Smooth muscle cell (in vitro differentiated cells): ENCODE results near the gene PCDHGA6. TPM values are rescaled to one million over a fixed set of nuclear protein-coding genes. Genes with fewer than 3 reads are reported as not detected.

Source experiments
- DNase-seq: peaks from one replicate; lab custom pipeline; 2025; ENCODE audit not compliant: unreplicated experiment; lab: John Stamatoyannopoulos, UW
- H2AFZ ChIP-seq: fragments of 200-600 bp; sonication (generic); 2 replicates; pipeline ENCODE4 v1.6.0; 2016; ENCODE audit warnings: antibody characterized with exemption, low read depth, mild to moderate bottlenecking
- H3F3A ChIP-seq: fragments of 200-600 bp; sonication (generic); 2 replicates; pipeline ENCODE4 v1.6.0; 2017; ENCODE audit warnings: antibody characterized with exemption, low read depth
- H3K27ac ChIP-seq: fragments of 200-600 bp; sonication (generic); 2 replicates; pipeline ENCODE4 v1.5.1; 2016; ENCODE audit warnings: low read depth, mild to moderate bottlenecking
- H3K27me3 ChIP-seq: fragments of 200-600 bp; sonication (generic); 2 replicates; pipeline ENCODE4 v1.6.1; 2016; ENCODE audit warnings: low read depth, mild to moderate bottlenecking
- H3K36me3 ChIP-seq: fragments of 200-600 bp; sonication (generic); 2 replicates; pipeline ENCODE4 v1.5.1; 2016; ENCODE audit warnings: low read depth
- H3K4me1 ChIP-seq: fragments of 200-600 bp; sonication (generic); 2 replicates; pipeline ENCODE4 v1.5.1; 2016; ENCODE audit warnings: low read depth
- H3K4me2 ChIP-seq: fragments of 200-600 bp; sonication (generic); 2 replicates; pipeline ENCODE4 v1.6.0; 2016; ENCODE audit warnings: mild to moderate bottlenecking
- H3K4me3 ChIP-seq: fragments of 200-600 bp; sonication (generic); 2 replicates; pipeline ENCODE4 v1.5.1; 2016; ENCODE audit warnings: mild to moderate bottlenecking
- H3K79me2 ChIP-seq: fragments of 200-600 bp; sonication (generic); 2 replicates; pipeline ENCODE4 v1.6.0; 2016; ENCODE audit warnings: low read depth, mild to moderate bottlenecking
- H3K9ac ChIP-seq: fragments of 200-600 bp; sonication (generic); 2 replicates; pipeline ENCODE4 v1.6.0; 2016; ENCODE audit warnings: low read depth
- H3K9me3 ChIP-seq: fragments of 200-600 bp; sonication (generic); replicated peaks from 2 replicates; pipeline ENCODE4 v1.5.1; 2016; ENCODE audit warnings: low read depth
- H4K20me1 ChIP-seq: fragments of 200-600 bp; sonication (generic); 2 replicates; pipeline ENCODE4 v1.6.0; 2016; ENCODE audit warnings: low read depth
- WGBS: methylation state at CpG from one replicate; pipeline ENCODE4 v1.1.7; 2016; ENCODE audit warnings: low lambda C conversion rate; 5-methylcytosine and 5-hydroxymethylcytosine counted together
- polyA plus RNA-seq: library from polyadenylated mRNA; unstranded; fragments of >200 nt; fragmentation: Nextera tagmentation; extraction: Ambion mirVana; gene quantifications from 2 replicates; pipeline ENCODE4 v1.2.1, GENCODE V29; 2016
- total RNA-seq: library from RNA; depleted of rRNA; stranded (reverse); fragments of >200 nt; gene quantifications from 2 replicates; pipeline ENCODE4 v1.2.3, GENCODE V29; 2014
- TF ChIP-seq, protein P1 (sequence below): fragments of 200-600 bp; sonication (generic); IDR thresholded peaks from 2 replicates; pipeline ENCODE4 v1.5.1; 2017; ENCODE audit warnings: borderline replicate concordance, mild to moderate bottlenecking, antibody characterized with exemption; ENCODE audit not compliant: insufficient read depth, poor library complexity, severe bottlenecking

Gene PCDHGA6
- total and polyA plus RNA-seq, 2 experiments from 2014 or later = 0.27 TPM; not detected in 1

- Histone ChIP-seq H3K4me3 (no peak overlapping the region), H3K9me3 (peaks cover 24% of the 10 kb centered on the region), H3F3A (no peaks in the 10 kb centered on the region), H3K4me1 (no peaks in the 10 kb centered on the region), H3K27me3 (no peaks in the 10 kb centered on the region), H2AFZ (no peak overlapping the region), H4K20me1 (no peaks in the 10 kb centered on the region), H3K79me2 (peaks cover 3% of the 10 kb centered on the region), H3K27ac (no peak overlapping the region), H3K36me3 (peaks cover 4% of the 10 kb centered on the region), H3K4me2 (no peak overlapping the region), H3K9ac (no peak overlapping the region)
- WGBS = 98% methylated on average over 54 of the region's 61 CpGs
- TF ChIP-seq, protein P1, sequence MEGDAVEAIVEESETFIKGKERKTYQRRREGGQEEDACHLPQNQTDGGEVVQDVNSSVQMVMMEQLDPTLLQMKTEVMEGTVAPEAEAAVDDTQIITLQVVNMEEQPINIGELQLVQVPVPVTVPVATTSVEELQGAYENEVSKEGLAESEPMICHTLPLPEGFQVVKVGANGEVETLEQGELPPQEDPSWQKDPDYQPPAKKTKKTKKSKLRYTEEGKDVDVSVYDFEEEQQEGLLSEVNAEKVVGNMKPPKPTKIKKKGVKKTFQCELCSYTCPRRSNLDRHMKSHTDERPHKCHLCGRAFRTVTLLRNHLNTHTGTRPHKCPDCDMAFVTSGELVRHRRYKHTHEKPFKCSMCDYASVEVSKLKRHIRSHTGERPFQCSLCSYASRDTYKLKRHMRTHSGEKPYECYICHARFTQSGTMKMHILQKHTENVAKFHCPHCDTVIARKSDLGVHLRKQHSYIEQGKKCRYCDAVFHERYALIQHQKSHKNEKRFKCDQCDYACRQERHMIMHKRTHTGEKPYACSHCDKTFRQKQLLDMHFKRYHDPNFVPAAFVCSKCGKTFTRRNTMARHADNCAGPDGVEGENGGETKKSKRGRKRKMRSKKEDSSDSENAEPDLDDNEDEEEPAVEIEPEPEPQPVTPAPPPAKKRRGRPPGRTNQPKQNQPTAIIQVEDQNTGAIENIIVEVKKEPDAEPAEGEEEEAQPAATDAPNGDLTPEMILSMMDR = no peak
- no peak for DNase-seq
Measured at GRCh38 chr5:141399555-141400258, 26.0 kb downstream of the PCDHGA6 start.

- TF ChIP-seq, protein P1 = no peak
- no peak within 1 kb of the TSS for H3K4me3 ChIP-seq
- H3K4me1 ChIP-seq = no peaks in the 10 kb centered on the region
- no peaks in the 10 kb centered on the region for H4K20me1 ChIP-seq
- no peak within 1 kb of the TSS for H2AFZ ChIP-seq
- H3K27ac ChIP-seq = no peak within 1 kb of the TSS
- H3K4me2 ChIP-seq = no peak within 1 kb of the TSS
- H3K36me3 ChIP-seq = no peaks in the 10 kb centered on the region
- 96% methylated on average over 27 of the region's 27 CpGs for WGBS
- no peaks in the 10 kb centered on the region for H3K79me2 ChIP-seq
- DNase-seq = no peak
- H3K9me3 ChIP-seq = peaks cover 20% of the 10 kb centered on the region
- no peak within 1 kb of the TSS for H3K9ac ChIP-seq
- no peaks in the 10 kb centered on the region for H3K27me3 ChIP-seq
- H3F3A ChIP-seq = no peaks in the 10 kb centered on the region
Measured at GRCh38 chr5:141402553-141403243, 29.0 kb downstream of the PCDHGA6 start, which contains the start of gene PCDHGA9. Gene PCDHGA9 (plus strand): TSS chr5:141402778. CDS start chr5:141402953, 175 bp downstream.

DNA sequence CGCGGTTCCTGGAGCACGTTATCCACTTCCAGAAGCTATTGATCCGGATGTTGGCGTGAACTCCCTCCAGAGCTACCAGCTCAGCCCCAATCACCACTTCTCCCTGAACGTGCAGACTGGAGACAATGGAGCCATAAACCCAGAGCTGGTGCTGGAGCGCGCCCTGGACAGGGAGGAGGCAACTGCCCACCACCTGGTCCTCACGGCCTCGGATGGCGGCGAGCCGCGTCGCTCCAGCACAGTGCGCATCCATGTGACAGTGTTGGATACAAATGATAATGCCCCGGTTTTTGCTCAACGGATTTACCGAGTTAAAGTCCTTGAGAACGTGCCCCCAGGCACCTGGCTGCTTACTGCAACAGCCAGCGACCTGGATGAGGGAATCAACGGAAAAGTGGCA lies 29.7 kb downstream of the PCDHGA6 start:
- no peaks in the 10 kb centered on the region for H3K79me2 ChIP-seq
- no peak overlapping the region for H3K4me2 ChIP-seq
- H2AFZ ChIP-seq = no peak overlapping the region
- DNase-seq = no peak
- no peaks in the 10 kb centered on the region for H4K20me1 ChIP-seq
- H3K4me3 ChIP-seq = no peak overlapping the region
- H3K9me3 ChIP-seq = peaks cover 20% of the 10 kb centered on the region
- H3K27ac ChIP-seq = no peak overlapping the region
- WGBS = 96% methylated on average over 22 of the region's 22 CpGs
- no peaks in the 10 kb centered on the region for H3K4me1 ChIP-seq
- TF ChIP-seq, protein P1 = no peak
- no peaks in the 10 kb centered on the region for H3K27me3 ChIP-seq
- no peak overlapping the region for H3K9ac ChIP-seq
- H3F3A ChIP-seq = no peaks in the 10 kb centered on the region
- H3K36me3 ChIP-seq = no peaks in the 10 kb centered on the region
